Activated CD8-positive, alpha-beta T cell treated with anti-CD3 and anti-CD28 coated beads for 36 hours (primary cell): Measurements from ENCODE around the gene DTD1. TPM values are rescaled to one million over a fixed set of nuclear protein-coding genes. Genes with fewer than 3 reads are reported as not detected.
A peak's percentile ranks its signal among the peaks of the same experiment; 100 is the strongest.

ENCODE experiments used
- ATAC-seq: fragments of 200-7000 bp; cut with Tn5 transposase; one replicate; pipeline ENCODE4 v1.10.0; 2021; ENCODE audit warnings: mild to moderate bottlenecking, moderate library complexity
- CTCF ChIA-PET: fragments of 350-600 bp; sonication (Branson Sonifier 250); formaldehyde crosslinking; loops from one replicate; lab custom pipeline; 2021; ENCODE audit warnings: antibody characterized with exemption; lab: Charles Lee
- POLR2A ChIA-PET: fragments of 350-600 bp; sonication (Branson Sonifier 250); formaldehyde crosslinking; loops from one replicate; lab custom pipeline; 2021; ENCODE audit warnings: antibody characterized with exemption; lab: Charles Lee
- DNase-seq: peaks from one replicate; pipeline ENCODE4 v3.0.0-alpha.2; 2020
- H3K27ac Mint-ChIP-seq: one replicate; pipeline ENCODE4 v1.8.0; 2021; ENCODE audit warnings: mild to moderate bottlenecking, mixed read lengths
- H3K27me3 Mint-ChIP-seq: one replicate; pipeline ENCODE4 v1.8.0; 2021; ENCODE audit warnings: mixed read lengths
- H3K36me3 Mint-ChIP-seq: one replicate; pipeline ENCODE4 v1.8.0; 2021; ENCODE audit warnings: low read depth, mixed read lengths
- H3K4me1 Mint-ChIP-seq: one replicate; pipeline ENCODE4 v1.8.0; 2021; ENCODE audit warnings: low read depth, mixed read lengths
- H3K4me3 Mint-ChIP-seq: one replicate; pipeline ENCODE4 v1.8.0; 2021; ENCODE audit warnings: mild to moderate bottlenecking, moderate library complexity, mixed read lengths
- H3K9me3 Mint-ChIP-seq: one replicate; pipeline ENCODE4 v1.8.0; 2021; ENCODE audit warnings: mixed read lengths
- CTCF ChIP-seq: fragments of 200-600 bp; IDR thresholded peaks from one replicate; pipeline ENCODE4 v1.8.0; 2022; ENCODE audit warnings: antibody characterized with exemption, mild to moderate bottlenecking
- intact Hi-C: fragments of 100-400 bp; cut with micrococcal nuclease; formaldehyde crosslinking; loops from one replicate; pipeline ENCODE4 v1.10.0; 2022
- total RNA-seq, 2 experiments: library from RNA; stranded (reverse); gene quantifications; one replicate each; pipeline ENCODE4 v1.2.3, GENCODE V29; 2021

Gene DTD1
- total RNA-seq, 2 experiments from 2014 or later, result 52.3 to 53.5 TPM

DNA sequence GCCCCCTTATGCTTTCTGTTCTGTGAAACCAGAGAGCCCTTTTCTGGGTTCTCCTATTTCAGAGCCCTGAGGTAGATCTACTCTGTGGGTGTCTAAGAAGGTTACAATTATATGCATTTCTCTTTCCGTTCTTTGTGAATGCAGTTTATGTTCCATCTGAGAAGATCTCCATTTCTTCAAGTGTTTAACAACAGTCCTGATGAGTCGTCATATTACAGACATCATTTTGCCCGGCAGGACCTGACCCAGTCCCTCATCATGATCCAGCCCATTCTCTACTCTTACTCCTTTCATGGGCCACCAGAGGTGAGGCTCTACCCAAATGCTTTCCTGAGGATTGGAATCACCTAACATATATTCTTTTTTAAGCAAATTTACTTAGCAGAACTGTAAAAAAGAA is 39.4 kb upstream of the DTD1 start:
- Mint-ChIP-seq H3K27ac (no peak overlapping the region), H3K36me3 (peaks cover 36% of the 10 kb centered on the region), H3K9me3 (no peaks in the 10 kb centered on the region), H3K4me3 (no peak overlapping the region), H3K4me1 (no peaks in the 10 kb centered on the region), H3K27me3 (no peaks in the 10 kb centered on the region)
- POLR2A ChIA-PET, result no interaction called here
- DNase-seq (no peak), ATAC-seq (no peak)
- no peak for TF ChIP-seq CTCF
- intact Hi-C loops, result no loop called here
- CTCF ChIA-PET, result no interaction called here

DNA sequence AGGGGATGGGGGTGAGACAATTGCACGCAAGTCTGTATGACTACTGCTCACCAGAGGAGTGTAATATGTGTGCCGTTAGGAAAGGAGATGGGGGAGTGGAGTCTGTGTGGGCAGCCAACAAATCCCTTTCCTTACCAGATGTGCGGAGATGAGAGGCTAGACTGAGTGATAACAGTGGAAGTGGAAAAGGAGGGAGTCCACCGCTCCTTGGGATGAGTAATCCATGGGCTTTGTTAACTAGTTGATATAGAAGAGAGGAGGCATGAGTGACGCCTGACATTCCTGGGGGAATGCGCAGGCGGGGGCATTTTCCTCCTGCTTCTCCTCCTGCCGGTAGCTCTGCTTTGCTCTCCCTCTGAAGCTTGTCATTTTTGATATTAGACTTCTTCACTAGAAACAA is 34.1 kb upstream of the DTD1 start:
- ATAC-seq (no peak), DNase-seq (no peak)
- ChIA-PET POLR2A (interaction anchor here (1.4 kb wide), 1 partner anchor 25 kb away, joined by 3 read pairs; no protein-coding TSS in a partner anchor), CTCF (no interaction called here)
- intact Hi-C loops, result no loop called here
- Mint-ChIP-seq H3K4me1 (no peaks in the 10 kb centered on the region), H3K36me3 (peaks cover 50% of the 10 kb centered on the region), H3K4me3 (no peak overlapping the region), H3K27me3 (no peaks in the 10 kb centered on the region), H3K27ac (peak overlapping the region; percentile 3), H3K9me3 (no peaks in the 10 kb centered on the region)
- no peak for TF ChIP-seq CTCF

GRCh38 chr20:18566892-18567738 is 20.7 kb upstream of the DTD1 start, which contains the start of gene SMIM26:
SMIM26 (plus strand) TSS chr20:18567432; CDS start chr20:18567479, 47 bp downstream.
- peaks cover 8% of the 10 kb centered on the region for H3K4me1 Mint-ChIP-seq
- intact Hi-C loops, result loop anchor here (5.0 kb wide), 1 partner anchor 60 kb away; the partner anchor contains the start of gene SEC23B
- ChIA-PET CTCF (no interaction called here), POLR2A (interaction anchor here (0.7 to 1.8 kb wide), 5 partner anchors 11 to 297 kb away, joined by 3 to 13 read pairs (median 4); partner anchors contain the start of genes RBBP9 and SEC23B)
- no peak for TF ChIP-seq CTCF
- peak within 1 kb of the TSS; percentile 82 for H3K4me3 Mint-ChIP-seq
- peak within 1 kb of the TSS; percentile 98 for H3K27ac Mint-ChIP-seq
- ATAC-seq (peak; percentile 99), DNase-seq (peak; percentile 96)
- H3K27me3 Mint-ChIP-seq, result no peaks in the 10 kb centered on the region
- no peaks in the 10 kb centered on the region for H3K9me3 Mint-ChIP-seq
- H3K36me3 Mint-ChIP-seq, result peaks cover 38% of the 10 kb centered on the region

DNA sequence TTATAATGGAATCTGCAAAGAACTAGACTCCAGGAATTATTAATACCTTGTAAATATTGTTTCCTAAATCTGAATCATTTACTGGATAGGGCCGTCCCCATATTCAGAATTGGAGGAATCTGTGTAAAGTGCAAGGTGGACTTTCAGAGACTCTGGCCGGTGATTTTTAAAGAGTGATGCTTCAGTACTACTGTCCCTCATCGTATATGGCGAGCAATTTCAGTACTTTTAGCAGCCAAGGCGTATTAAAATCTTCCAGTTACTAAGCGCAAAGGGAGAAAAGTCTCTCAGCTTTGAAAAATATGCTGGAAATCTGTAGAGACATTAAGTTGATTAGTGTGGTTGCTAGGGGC is 20.1 kb upstream of the DTD1 start:
- TF ChIP-seq CTCF, result no peak
- ChIA-PET POLR2A (interaction anchor here (1.4 kb wide), 1 partner anchor 61 kb away, joined by 3 read pairs; no protein-coding TSS in a partner anchor), CTCF (no interaction called here)
- Mint-ChIP-seq H3K4me1 (peaks cover 12% of the 10 kb centered on the region), H3K27me3 (no peaks in the 10 kb centered on the region), H3K27ac (peak overlapping the region; percentile 98), H3K4me3 (peak overlapping the region; percentile 82), H3K9me3 (no peaks in the 10 kb centered on the region), H3K36me3 (peaks cover 36% of the 10 kb centered on the region)
- intact Hi-C loops, result loop anchor here (5.0 kb wide), 1 partner anchor 60 kb away; the partner anchor contains the start of gene SEC23B
- DNase-seq (no peak), ATAC-seq (no peak)

GRCh38 chr20:18571009-18571408 is 16.8 kb upstream of the DTD1 start:
- H3K4me1 Mint-ChIP-seq, result peaks cover 12% of the 10 kb centered on the region
- H3K27ac Mint-ChIP-seq, result peak overlapping the region; percentile 5
- peaks cover 32% of the 10 kb centered on the region for H3K36me3 Mint-ChIP-seq
- intact Hi-C loops, result no loop called here
- TF ChIP-seq CTCF, result no peak
- H3K27me3 Mint-ChIP-seq, result no peaks in the 10 kb centered on the region
- no peaks in the 10 kb centered on the region for H3K9me3 Mint-ChIP-seq
- no peak for DNase-seq
- no peak overlapping the region for H3K4me3 Mint-ChIP-seq
- CTCF ChIA-PET, result no interaction called here
- ATAC-seq, result no peak
- POLR2A ChIA-PET, result no interaction called here
